Lower lobe of right lung (tissue), 2 donors: ENCODE results near the gene TOR1B. TPM values are rescaled to one million over a fixed set of nuclear protein-coding genes. Genes with fewer than 3 reads are reported as not detected.
"Not testable (repeated sequence)": the region's sequence is repeated elsewhere in the genome, so short reads cannot be mapped to it uniquely, and the experiment has no call there.

Experiments
- ATAC-seq, 2 donors: fragments of 200-7000 bp; cut with Tn5 transposase; one replicate each; pipeline ENCODE4 v1.9.1; 2020 to 2022; ENCODE audit warnings: mild to moderate bottlenecking in 2 of 2, moderate library complexity in 2 of 2
- DNase-seq: peaks from one replicate; pipeline ENCODE4 v3.0.0-alpha.2; 2020
- H3K27ac ChIP-seq: fragments of 200-600 bp; one replicate; pipeline ENCODE4 v1.8.0; 2022
- H3K27me3 ChIP-seq: fragments of 200-600 bp; one replicate; pipeline ENCODE4 v1.8.0; 2022; ENCODE audit warnings: low read depth
- H3K36me3 ChIP-seq: fragments of 200-600 bp; one replicate; pipeline ENCODE4 v1.8.0; 2022; ENCODE audit warnings: mild to moderate bottlenecking
- H3K4me1 ChIP-seq: fragments of 200-600 bp; one replicate; pipeline ENCODE4 v1.8.0; 2022
- H3K4me3 ChIP-seq: fragments of 200-600 bp; one replicate; pipeline ENCODE4 v1.8.0; 2022; ENCODE audit warnings: mild to moderate bottlenecking
- H3K9me3 ChIP-seq: fragments of 200-600 bp; one replicate; pipeline ENCODE4 v1.8.0; 2022
- CTCF ChIP-seq: fragments of 200-600 bp; IDR thresholded peaks from one replicate; pipeline ENCODE4 v1.8.0; 2022; ENCODE audit warnings: antibody characterized with exemption, mild to moderate bottlenecking
- intact Hi-C: fragments of 100-400 bp; cut with DNase I; formaldehyde crosslinking; loops from one replicate; pipeline ENCODE4 v1.11.0; 2022
- total RNA-seq: library from RNA; stranded (reverse); fragmentation: NEBNext Ultra II Directional; extraction: Animal tissue kit (Norgen Biotek cat#: 25700); gene quantifications from one replicate; pipeline ENCODE4 v1.2.1, GENCODE V29; 2021
- donor health status: DM: no; HTN: yes; CAD: no; lungs with severe emphysema.

Gene TOR1B
- total RNA-seq, 1 donor from 2014 or later, result 34.9 TPM

DNA sequence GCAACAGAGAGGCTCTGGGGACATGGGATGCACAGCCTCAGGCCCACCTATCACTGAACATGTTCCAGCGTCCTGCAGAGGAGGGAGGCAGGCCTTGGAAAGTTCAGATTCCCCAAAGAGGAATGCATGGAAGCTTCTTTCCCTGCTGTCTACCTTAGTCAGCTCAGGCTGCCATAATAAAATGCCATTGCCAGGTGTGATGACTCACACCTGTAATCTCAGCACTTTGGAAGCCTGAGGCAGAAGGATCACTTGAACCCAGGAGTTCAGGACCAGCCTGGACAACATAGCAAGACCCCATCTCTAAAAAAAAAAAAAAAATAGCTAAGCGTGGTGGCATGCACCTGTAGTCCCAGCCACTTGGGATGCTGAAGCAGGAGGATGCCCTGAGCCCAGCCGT, 24.5 kb upstream of the TOR1B start:
- no peak for TF ChIP-seq CTCF
- H3K36me3 ChIP-seq, result no peaks in the 10 kb centered on the region

DNA sequence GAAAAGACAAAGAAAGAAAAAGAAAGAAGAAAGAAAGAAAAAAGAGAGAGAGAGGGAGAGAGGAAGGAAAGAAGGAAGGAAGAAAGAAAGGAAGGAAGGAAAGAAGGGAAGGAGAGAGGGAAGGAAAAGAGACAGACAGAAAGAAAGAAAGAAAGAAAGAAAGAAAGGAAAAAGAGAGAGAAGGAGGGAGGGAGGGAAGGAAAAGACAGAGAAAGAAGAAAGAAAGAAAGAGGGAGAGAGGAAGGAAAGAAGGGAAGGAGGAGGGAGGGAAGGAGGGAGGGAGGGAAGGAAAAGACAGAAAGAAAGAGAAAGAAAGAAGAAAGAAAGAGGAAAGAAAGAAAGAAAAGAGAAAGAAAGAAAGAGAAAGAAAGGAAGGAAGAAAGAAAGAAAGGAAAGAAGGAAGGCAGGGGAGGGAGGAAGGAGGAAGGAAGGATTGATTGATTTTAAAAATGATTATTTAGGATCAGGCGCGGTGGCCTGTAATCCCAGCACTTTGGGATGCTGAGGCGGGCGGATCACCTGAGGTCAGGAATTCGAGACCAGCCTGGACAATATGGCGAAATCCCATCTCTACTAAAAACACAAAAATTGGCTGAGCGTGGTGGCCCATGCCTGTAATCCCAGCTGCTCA, 23.3 kb upstream of the TOR1B start:
- Histone ChIP-seq H3K27ac (no peak overlapping the region), H3K4me3 (no peak overlapping the region), H3K36me3 (no peaks in the 10 kb centered on the region), H3K9me3 (no peaks in the 10 kb centered on the region), H3K27me3 (no peaks in the 10 kb centered on the region), H3K4me1 (peaks cover 18% of the 10 kb centered on the region)
- no peak for TF ChIP-seq CTCF
- DNase-seq (no peak), ATAC-seq (no peak)
- intact Hi-C loops, result no loop called here

More for the DNA sequence above, 24.5 kb upstream of the TOR1B start:
- Histone ChIP-seq H3K4me1 (peaks cover 18% of the 10 kb centered on the region), H3K9me3 (no peaks in the 10 kb centered on the region), H3K27me3 (no peaks in the 10 kb centered on the region), H3K27ac (no peak overlapping the region), H3K4me3 (no peak overlapping the region)
- no peak for DNase-seq
- ATAC-seq, result no peak
- intact Hi-C loops, result no loop called here

GRCh38 chr9:129781131-129781530, 21.9 kb upstream of the TOR1B start:
- no peak for TF ChIP-seq CTCF
- intact Hi-C loops, result no loop called here
- Histone ChIP-seq H3K4me1 (peaks cover 18% of the 10 kb centered on the region), H3K27ac (no peak overlapping the region), H3K27me3 (no peaks in the 10 kb centered on the region), H3K4me3 (no peak overlapping the region), H3K36me3 (no peaks in the 10 kb centered on the region), H3K9me3 (no peaks in the 10 kb centered on the region)
- ATAC-seq (no peak), DNase-seq (no peak)

GRCh38 chr9:129781981-129782380, 21.0 kb upstream of the TOR1B start:
- intact Hi-C loops, result no loop called here
- DNase-seq, result no peak

DNA sequence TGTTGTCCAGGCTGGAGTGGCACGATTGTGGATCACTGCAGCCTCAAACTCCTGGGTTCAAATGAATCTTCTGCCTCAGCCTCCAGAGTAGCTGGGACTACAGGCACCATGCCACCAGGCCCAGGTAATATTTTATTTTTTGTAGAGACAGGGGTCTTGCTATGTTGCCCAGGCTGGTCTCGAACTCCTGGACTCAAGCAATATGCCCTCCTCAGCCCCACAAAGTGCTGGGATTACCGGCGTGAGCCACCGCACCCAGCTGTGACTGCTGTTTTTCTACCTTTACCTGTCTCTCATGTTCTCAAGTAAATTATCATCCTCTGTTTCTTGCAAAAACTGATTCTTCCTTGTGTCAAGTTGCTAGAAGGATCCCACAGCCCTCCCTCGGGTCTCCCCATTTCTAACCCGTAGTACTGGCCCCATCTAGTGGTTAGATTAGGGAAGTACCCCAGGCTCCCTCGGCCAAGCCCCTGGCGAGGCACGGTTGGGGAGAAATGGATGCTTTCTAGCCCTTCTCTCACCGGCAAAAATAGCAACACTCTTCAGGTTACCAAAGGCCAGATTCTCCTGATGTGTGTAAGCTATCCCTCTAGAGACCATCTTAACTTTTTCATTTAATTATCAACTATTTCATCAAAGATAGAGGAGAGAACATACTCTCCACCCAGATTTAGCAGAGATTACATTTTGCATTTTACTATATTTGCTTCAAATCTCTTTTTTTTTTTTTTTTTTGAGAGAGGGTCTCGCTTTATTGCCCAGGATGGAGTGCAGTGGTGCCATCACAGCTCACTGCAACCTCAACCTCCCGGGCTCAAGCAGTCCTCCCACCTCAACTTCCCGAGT, 19.2 kb upstream of the TOR1B start:
- Histone ChIP-seq H3K27me3 (peaks cover 16% of the 10 kb centered on the region), H3K27ac (no peak overlapping the region), H3K4me1 (no peaks in the 10 kb centered on the region), H3K36me3 (no peaks in the 10 kb centered on the region), H3K4me3 (no peak overlapping the region), H3K9me3 (no peaks in the 10 kb centered on the region)
- intact Hi-C loops, result no loop called here
- peak; percentile 95 for TF ChIP-seq CTCF
- peak; percentile 94 to 95 for ATAC-seq
- DNase-seq, result peak; percentile 67

More at GRCh38 chr9:129781981-129782380, 21.0 kb upstream of the TOR1B start:
- H3K36me3 ChIP-seq, result no peaks in the 10 kb centered on the region
- peaks cover 12% of the 10 kb centered on the region for H3K4me1 ChIP-seq
- H3K27me3 ChIP-seq, result no peaks in the 10 kb centered on the region
- no peak overlapping the region for H3K4me3 ChIP-seq
- H3K9me3 ChIP-seq, result no peaks in the 10 kb centered on the region
- no peak for TF ChIP-seq CTCF
- no peak for ATAC-seq
- no peak overlapping the region for H3K27ac ChIP-seq

DNA sequence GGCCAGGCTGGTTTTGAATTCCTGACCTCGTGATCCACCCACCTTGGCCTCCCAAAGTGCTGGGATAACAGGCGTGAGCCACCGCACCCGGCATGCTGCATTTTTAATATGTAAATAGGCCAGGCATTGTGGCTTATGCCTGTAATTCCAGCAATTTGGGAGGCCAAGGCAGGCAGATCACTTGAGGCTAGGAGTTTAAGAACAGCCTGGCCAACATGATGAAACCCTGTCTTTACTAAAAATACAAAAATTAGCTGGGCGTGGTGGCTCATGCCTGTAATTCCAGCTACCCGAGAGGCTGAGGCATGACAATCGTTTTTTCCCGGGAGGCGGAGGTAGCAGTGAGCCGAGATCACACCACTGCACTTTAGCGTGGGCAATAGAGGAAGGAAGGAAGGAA, 18.0 kb upstream of the TOR1B start:
- H3K36me3 ChIP-seq, ATAC-seq, H3K9me3 ChIP-seq, intact Hi-C loops, H3K4me1 ChIP-seq, H3K4me3 ChIP-seq, H3K27ac ChIP-seq, DNase-seq: not testable (repeated sequence)
- peaks cover 16% of the 10 kb centered on the region for H3K27me3 ChIP-seq
